Endothelial cell of umbilical vein (primary cell): Measurements from ENCODE around the gene ARSJ. TPM values are rescaled to one million over a fixed set of nuclear protein-coding genes. Genes with fewer than 3 reads are reported as not detected.

Source experiments
- BruUV-seq: library from RNA; stranded (reverse); fragments of 400-500 nt; replicated peaks from 2 replicates; lab custom pipeline; 2021; lab: Mats Ljungman, UMichigan
- CTCF ChIA-PET: fragments of 300-600, 350-600 bp; sonication (Branson Sonifier 250); formaldehyde crosslinking; loops from one replicate; lab custom pipeline; 2021; ENCODE audit warnings: antibody characterized with exemption, inconsistent platforms; lab: Charles Lee
- POLR2A ChIA-PET: fragments of 300-600, 350-600 bp; sonication (Branson Sonifier 250); formaldehyde crosslinking; loops from one replicate; lab custom pipeline; 2021; ENCODE audit warnings: antibody characterized with exemption, inconsistent platforms; lab: Charles Lee
- DNase-seq: peaks from one replicate; pipeline ENCODE4 v3.0.0-alpha.2; 2011; ENCODE audit warnings: low read depth, low spot score
- FAIRE-seq: peaks from 2 replicates; lab custom pipeline; 2011; peaks lifted over from hg19 to GRCh38; lab: Jason Lieb, UNC
- H2AFZ ChIP-seq: 2 replicates; pipeline ENCODE4 v1.6.0; 2012; ENCODE audit warnings: low read depth, low read length, control low read depth, inconsistent platforms
- H3K27ac ChIP-seq: 2 replicates; pipeline ENCODE4 v1.5.1; 2011; ENCODE audit warnings: low read depth, mild to moderate bottlenecking, control low read depth, low read length, moderate library complexity; ENCODE audit not compliant: insufficient read depth
- H3K27me3 ChIP-seq, 2 experiments: 2 replicates each; pipeline versions ENCODE4 v1.6.0 to v1.6.1; 2011; ENCODE audit warnings: low read length in 2 of 2, mixed read lengths in 1 of 2; ENCODE audit not compliant: control insufficient read depth in 2 of 2, insufficient read depth in 2 of 2
- H3K36me3 ChIP-seq, 2 experiments: 2 replicates in 1 of 2; 3 replicates in 1 of 2; pipeline ENCODE4 v1.5.1; 2011; ENCODE audit warnings: low read length in 2 of 2, mild to moderate bottlenecking in 1 of 2, moderate library complexity in 1 of 2; ENCODE audit not compliant: control insufficient read depth in 2 of 2, insufficient read depth in 2 of 2; ENCODE audit errors: extremely low read depth in 1 of 2
- H3K4me1 ChIP-seq: 3 replicates; pipeline ENCODE4 v1.5.1; 2011; ENCODE audit warnings: mild to moderate bottlenecking, low read length; ENCODE audit not compliant: control insufficient read depth, insufficient read depth; ENCODE audit errors: extremely low read depth
- H3K4me2 ChIP-seq: 2 replicates; pipeline ENCODE4 v1.6.1; 2011; ENCODE audit warnings: low read length, control low read depth, mixed read lengths; ENCODE audit not compliant: insufficient read depth
- H3K4me3 ChIP-seq, 3 experiments: fragments of 200-600 bp in 1 of 3; sonication (generic), shearing (Covaris generic) in 1 of 3; replicated peaks in 1 of 3; 2 replicates each; pipeline ENCODE4 v1.5.1; 2011 to 2016; ENCODE audit warnings: control low read depth in 3 of 3, low read length in 3 of 3, mild to moderate bottlenecking in 2 of 3, inconsistent platforms in 1 of 3, low read depth in 1 of 3, moderate library complexity in 1 of 3; ENCODE audit not compliant: insufficient read depth in 1 of 3
- H3K79me2 ChIP-seq: 2 replicates; pipeline ENCODE4 v1.6.0; 2012; ENCODE audit warnings: low read length, inconsistent platforms; ENCODE audit not compliant: control insufficient read depth, insufficient read depth
- H3K9ac ChIP-seq: replicated peaks from 2 replicates; pipeline ENCODE3; 2011; ENCODE audit warnings: low read length, control low read depth; ENCODE audit not compliant: insufficient read depth; ENCODE audit errors: extremely low read depth
- H3K9me1 ChIP-seq: replicated peaks from 3 replicates; pipeline ENCODE4 v1.6.0; 2011; ENCODE audit warnings: mild to moderate bottlenecking, low read length; ENCODE audit not compliant: control insufficient read depth, insufficient read depth; ENCODE audit errors: extremely low read depth
- H3K9me3 ChIP-seq: replicated peaks from 2 replicates; pipeline ENCODE4 v1.5.1; 2012; ENCODE audit warnings: low read length, inconsistent platforms; ENCODE audit not compliant: control insufficient read depth, insufficient read depth
- H4K20me1 ChIP-seq: replicated peaks from 2 replicates; pipeline ENCODE3; 2011; ENCODE audit warnings: mild to moderate bottlenecking, low read length; ENCODE audit not compliant: control insufficient read depth, insufficient read depth; ENCODE audit errors: extremely low read depth
- EZH2 ChIP-seq: IDR thresholded peaks from 2 replicates; pipeline ENCODE4 v1.6.1; 2012; ENCODE audit warnings: borderline replicate concordance, low read depth, mild to moderate bottlenecking, moderate library complexity, low read length, inconsistent platforms; ENCODE audit not compliant: severe bottlenecking
- FOS ChIP-seq: IDR thresholded peaks from 2 replicates; pipeline ENCODE4 v1.6.1; 2011; ENCODE audit warnings: mild to moderate bottlenecking, low read length, moderate library complexity, borderline replicate concordance; ENCODE audit not compliant: insufficient read depth
- GATA2 ChIP-seq: IDR thresholded peaks from 2 replicates; pipeline ENCODE4 v1.7.0; 2011; ENCODE audit warnings: low read depth, mild to moderate bottlenecking, moderate library complexity, mixed read lengths, low read length; ENCODE audit not compliant: insufficient read length, insufficient read depth
- JUN ChIP-seq: IDR thresholded peaks from 2 replicates; pipeline ENCODE4 v1.6.1; 2011; ENCODE audit warnings: borderline replicate concordance, low read depth; ENCODE audit not compliant: insufficient read length, insufficient read depth
- MAX ChIP-seq: IDR thresholded peaks from 2 replicates; pipeline ENCODE4 v1.6.1; 2011; ENCODE audit not compliant: insufficient read depth, insufficient read length
- MYC ChIP-seq: IDR thresholded peaks from one replicate; pipeline ENCODE4 v1.6.1; 2011; ENCODE audit warnings: mild to moderate bottlenecking, low read depth, low read length
- POLR2A ChIP-seq: IDR thresholded peaks from 2 replicates; pipeline ENCODE4 v1.6.1; 2012; ENCODE audit warnings: low read depth, mild to moderate bottlenecking, control low read depth, low read length
- POLR2AphosphoS5 ChIP-seq: IDR thresholded peaks from 2 replicates; pipeline ENCODE4 v1.6.1; 2012; ENCODE audit warnings: low read depth, mild to moderate bottlenecking, control low read depth, low read length, moderate library complexity; ENCODE audit not compliant: insufficient read depth
- dilution Hi-C: fragments of 300-500 bp; cut with MboI; formaldehyde crosslinking; loops from one replicate; pipeline ENCODE4 v1.15.0; 2019; ENCODE audit warnings: low sequenced_read_pairs; ENCODE audit not compliant: extremely low pct_ligation_motif_present
- intact Hi-C: fragments of 100-400 bp; cut with micrococcal nuclease; formaldehyde crosslinking; loops from one replicate; pipeline ENCODE4 v1.10.0; 2022
- polyA plus RNA-seq, 4 experiments: library from polyadenylated mRNA; depleted of rRNA in 3 of 4; stranded (reverse) in 3 of 4; unstranded in 1 of 4; fragments of >200 nt; gene quantifications; 2 replicates each; pipeline versions ENCODE4 v1.2.1 to v1.2.3, GENCODE V29; 2011 to 2012; ENCODE audit warnings: missing spikeins in 1 of 4
- total RNA-seq: library from RNA; stranded (reverse); gene quantifications from 2 replicates; pipeline ENCODE4 v1.2.3, GENCODE V29; 2021
- TF ChIP-seq, protein P1 (sequence below), 2 donors: IDR thresholded peaks; 1 replicate in 1 of 2; 2 replicates in 1 of 2; pipeline ENCODE4 v1.5.1; 2011; ENCODE audit warnings: low read length in 2 of 2, mild to moderate bottlenecking in 2 of 2, moderate library complexity in 2 of 2, control low read depth in 1 of 2, inconsistent platforms in 1 of 2, low read depth in 1 of 2; ENCODE audit not compliant: insufficient read depth in 1 of 2; ENCODE audit errors: extremely low read depth in 1 of 2

The ARSJ gene
- total and polyA plus RNA-seq, 2 donors (not counting 3 experiments of a cell fraction or from before 2014, with no cell fraction given) = 21.9 to 50.0 TPM

GRCh38 chr4:113955948-113956347 lies 23.5 kb downstream of the ARSJ start:
- Histone ChIP-seq H3K27ac (no peak overlapping the region), H3K4me3 (no peak overlapping the region)
- CTCF ChIA-PET = interaction anchor here (1.8 kb wide), 2 partner anchors 15 to 225 kb away, joined by 4 to 5 read pairs; no protein-coding TSS in a partner anchor

More at GRCh38 chr4:113955948-113956347, 23.5 kb downstream of the ARSJ start:
- Histone ChIP-seq H3K79me2 (peaks cover 84% of the 10 kb centered on the region), H3K4me2 (no peak overlapping the region), H2AFZ (no peak overlapping the region), H3K4me1 (peaks cover 52% of the 10 kb centered on the region), H3K9me3 (no peaks in the 10 kb centered on the region), H3K9me1 (no peaks in the 10 kb centered on the region), H3K27me3 (no peaks in the 10 kb centered on the region), H4K20me1 (no peaks in the 10 kb centered on the region), H3K36me3 (peaks cover 0 to 18% of the 10 kb centered on the region in 2 experiments), H3K9ac (no peak overlapping the region)
- TF ChIP-seq GATA2 (no peak), MAX (no peak), MYC (no peak), EZH2 (no peak), POLR2AphosphoS5 (no peak), FOS (no peak), POLR2A (no peak), JUN (no peak)
- TF ChIP-seq, protein P1, sequence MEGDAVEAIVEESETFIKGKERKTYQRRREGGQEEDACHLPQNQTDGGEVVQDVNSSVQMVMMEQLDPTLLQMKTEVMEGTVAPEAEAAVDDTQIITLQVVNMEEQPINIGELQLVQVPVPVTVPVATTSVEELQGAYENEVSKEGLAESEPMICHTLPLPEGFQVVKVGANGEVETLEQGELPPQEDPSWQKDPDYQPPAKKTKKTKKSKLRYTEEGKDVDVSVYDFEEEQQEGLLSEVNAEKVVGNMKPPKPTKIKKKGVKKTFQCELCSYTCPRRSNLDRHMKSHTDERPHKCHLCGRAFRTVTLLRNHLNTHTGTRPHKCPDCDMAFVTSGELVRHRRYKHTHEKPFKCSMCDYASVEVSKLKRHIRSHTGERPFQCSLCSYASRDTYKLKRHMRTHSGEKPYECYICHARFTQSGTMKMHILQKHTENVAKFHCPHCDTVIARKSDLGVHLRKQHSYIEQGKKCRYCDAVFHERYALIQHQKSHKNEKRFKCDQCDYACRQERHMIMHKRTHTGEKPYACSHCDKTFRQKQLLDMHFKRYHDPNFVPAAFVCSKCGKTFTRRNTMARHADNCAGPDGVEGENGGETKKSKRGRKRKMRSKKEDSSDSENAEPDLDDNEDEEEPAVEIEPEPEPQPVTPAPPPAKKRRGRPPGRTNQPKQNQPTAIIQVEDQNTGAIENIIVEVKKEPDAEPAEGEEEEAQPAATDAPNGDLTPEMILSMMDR (IDR thresholded peaks at IDR 0.05; ENCODE audit: extremely low read depth in 1 of 2, insufficient read depth in 1 of 2, low read depth in 1 of 2, low read length in 2 of 2) = no peak
- POLR2A ChIA-PET = no interaction called here
- BruUV-seq = no TSS peak
- dilution Hi-C loops (no loop called here), intact Hi-C loops (loop anchor here (5.0 to 10.0 kb wide), 2 partner anchors 174 to 739 kb away; no protein-coding TSS in a partner anchor)
- no peak for DNase-seq
- no peak for FAIRE-seq
